Hepatocyte (in vitro differentiated cells): ENCODE measurements around the gene SULT1E1.

Experiments
- CTCF ChIP-seq: fragments of 200-600 bp; sonication (generic); IDR thresholded peaks from 2 replicates; pipeline ENCODE4 v1.5.1; 2016; ENCODE audit warnings: antibody characterized with exemption, mild to moderate bottlenecking; ENCODE audit not compliant: poor library complexity
- EZH2 ChIP-seq: fragments of 200-600 bp; sonication (generic); IDR thresholded peaks from 2 replicates; pipeline ENCODE4 v1.6.1; 2016; ENCODE audit warnings: antibody characterized with exemption, mild to moderate bottlenecking, borderline replicate concordance

- TF ChIP-seq CTCF (no peak), EZH2 (no peak)
Measured at GRCh38 chr4:69813628-69814027, 46.3 kb downstream of the SULT1E1 start.
